H1 (cell line): ENCODE measurements around the gene MOB4. TPM values are rescaled to one million over a fixed set of nuclear protein-coding genes. Genes with fewer than 3 reads are reported as not detected.

Experiments
- RXRA ChIP-seq: IDR thresholded peaks from 2 replicates; pipeline ENCODE4 v1.6.1; 2011; ENCODE audit warnings: low read depth, mild to moderate bottlenecking, low read length, moderate library complexity; ENCODE audit not compliant: insufficient read depth
- TCF12 ChIP-seq: IDR thresholded peaks from 2 replicates; pipeline ENCODE4 v1.6.1; 2011; ENCODE audit warnings: low read depth, mild to moderate bottlenecking, low read length
- polyA plus RNA-seq, 7 experiments: library from polyadenylated mRNA; depleted of rRNA in 3 of 7; stranded (reverse) in 5 of 7; unstranded in 2 of 7; fragments of >200 nt in 5 of 7; fragments of 200-250 nt in 2 of 7; gene quantifications; 1 replicate in 5 of 7; 2 replicates in 1 of 7; 4 replicates in 1 of 7; pipeline versions ENCODE4 v1.2.1 to v1.2.3, GENCODE V29; 2011 to 2013; ENCODE audit warnings: missing spikeins in 2 of 7, mixed read lengths in 2 of 7
- total RNA-seq: library from RNA; stranded (reverse); fragmentation: NEBNext Ultra II Directional; extraction: Animal tissue kit (Norgen Biotek cat#: 25700); gene quantifications from 2 replicates; pipeline ENCODE4 v1.2.1, GENCODE V29; 2021

MOB4 gene
- total and polyA plus RNA-seq, 2 of the 8 experiments (the other 6 are each of a cell fraction or from before 2014, with no cell fraction given), result 51.5 to 54.2 TPM

- no peak for TF ChIP-seq RXRA
- TF ChIP-seq TCF12, result no peak
Measured at GRCh38 chr2:197560146-197560665, 44.3 kb downstream of the MOB4 start (continued).
